ENCODE results near the gene GRB7. TPM values are rescaled to one million over a fixed set of nuclear protein-coding genes. Genes with fewer than 3 reads are reported as not detected.

GRB7 gene
- total RNA-seq: 0.37 and 1.00 TPM in 2 replicates

GRCh38 chr17:39737760-39738567 is at the start of gene GRB7:
Gene GRB7 (plus strand): TSS chr17:39737938. CDS start chr17:39742302, 4,364 bp downstream.

GRCh38 chr17:39699818-39700147 is 38.0 kb upstream of the GRB7 start, which contains the start of gene ERBB2:
Gene ERBB2 (plus strand): TSS chr17:39700064. CDS start chr17:39700239, 175 bp downstream.

GRCh38 chr17:39730095-39730921 is 7.4 kb upstream of the GRB7 start, which contains the start of gene MIEN1:
Gene MIEN1 (minus strand): TSS chr17:39730532. CDS start chr17:39730495, 37 bp downstream.

Other genes with a start within 250 kb of the GRB7 start
- gene NEUROD2, start 130.0 kb upstream of the GRB7 start, total RNA-seq: not detected in 2 replicates
- gene PPP1R1B, start 111.0 kb upstream of the GRB7 start, total RNA-seq: not detected in 2 replicates
- gene STARD3, start 100.8 kb upstream of the GRB7 start, total RNA-seq: 21.6 and 26.7 TPM in 2 replicates
- gene TCAP, start 72.6 kb upstream of the GRB7 start, total RNA-seq: 0.33 and 0.50 TPM in 2 replicates
- gene PNMT, start 69.5 kb upstream of the GRB7 start, total RNA-seq: 0.22 TPM in 1 of 2 replicates, not detected in the other
- 5.9 and 10.0 TPM in 2 replicates for gene PGAP3, start 49.9 kb upstream of the GRB7 start, total RNA-seq
- gene ERBB2, start 37.9 kb upstream of the GRB7 start, total RNA-seq: 28.0 and 37.5 TPM in 2 replicates
- gene MIEN1, start 7.4 kb upstream of the GRB7 start, total RNA-seq: 16.8 and 18.1 TPM in 2 replicates
- gene IKZF3, start 126.4 kb downstream of the GRB7 start, total RNA-seq: not detected in 2 replicates
- gene ZPBP2, start 130.3 kb downstream of the GRB7 start, total RNA-seq: not detected in 2 replicates
- 4.1 and 8.4 TPM in 2 replicates for gene GSDMB, start 180.7 kb downstream of the GRB7 start, total RNA-seq
- gene ORMDL3, start 189.7 kb downstream of the GRB7 start, total RNA-seq: 33.1 and 53.1 TPM in 2 replicates
- gene LRRC3C, start 189.8 kb downstream of the GRB7 start, total RNA-seq: not detected in 2 replicates
- gene GSDMA, start 225.1 kb downstream of the GRB7 start, total RNA-seq: not detected in 2 replicates
- gene PSMD3, start 242.9 kb downstream of the GRB7 start, total RNA-seq: 102 and 174 TPM in 2 replicates